OCI-M2 (cell line): Measurements from ENCODE around the gene TPSD1.
"Not testable (repeated sequence)": the region's sequence is repeated elsewhere in the genome, so short reads cannot be mapped to it uniquely, and the experiment has no call there.

Source experiments
- DNase-seq: peaks from one replicate; lab custom pipeline; 2025; ENCODE audit not compliant: unreplicated experiment; lab: John Stamatoyannopoulos, UW

Gene TPSD1

GRCh38 chr16:1255276-1256122 lies at the start of gene TPSD1:
Gene TPSD1 (plus strand): TSS chr16:1256069. CDS start chr16:1256281, 212 bp downstream.
- DNase-seq: not testable (repeated sequence)

DNA sequence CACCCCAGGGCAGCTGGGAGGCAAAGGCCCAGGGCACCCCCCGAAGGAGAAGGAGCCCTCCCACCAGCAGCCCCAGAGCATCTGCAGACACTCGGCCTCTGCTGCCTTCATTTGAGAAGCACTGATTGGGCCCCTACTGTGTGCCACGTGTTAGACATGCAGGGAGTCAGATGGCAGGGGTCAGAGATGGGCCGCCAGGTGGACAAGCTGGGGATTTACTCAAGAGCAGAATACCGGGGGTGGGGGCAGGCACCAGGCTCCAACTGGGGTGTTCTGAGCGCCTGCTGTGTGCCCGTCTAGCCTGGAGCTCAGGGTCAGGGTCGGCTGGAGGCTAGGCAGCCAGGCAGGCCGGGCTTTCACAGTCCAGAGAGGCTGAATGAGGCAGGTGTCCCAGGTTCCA lies 49.5 kb upstream of the TPSD1 start:
- DNase-seq: no peak

- DNase-seq: no peak
Measured at GRCh38 chr16:1206786-1207185, 49.1 kb upstream of the TPSD1 start.

DNA sequence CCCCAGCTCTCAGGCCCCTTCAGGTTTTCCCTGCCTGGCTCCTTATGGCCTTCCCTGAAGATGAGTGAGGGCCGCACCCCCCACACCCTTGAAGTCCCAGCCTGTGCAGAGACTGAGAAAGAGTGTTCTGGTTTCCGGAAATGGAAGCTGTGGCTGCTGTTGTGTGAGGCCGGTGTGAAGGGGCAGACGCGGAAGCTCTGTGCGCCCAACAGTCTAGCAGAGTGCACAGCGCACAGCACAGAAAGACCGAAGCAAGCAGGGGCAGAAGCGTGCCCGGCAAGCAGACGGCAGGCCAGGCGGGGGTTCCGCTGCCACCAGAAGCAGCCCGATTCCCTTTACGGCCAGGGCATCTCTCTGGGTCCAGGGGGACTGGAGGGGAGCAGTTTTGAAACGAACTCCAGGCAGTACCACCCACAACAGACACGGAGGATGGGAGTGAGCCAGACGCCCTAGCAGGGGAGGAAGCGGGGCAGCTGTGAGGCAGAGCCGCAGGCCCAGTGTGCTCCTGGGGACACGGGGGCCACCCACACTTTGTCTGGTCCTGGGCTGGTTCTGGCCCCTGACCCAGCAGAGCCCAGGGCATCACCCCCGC lies 47.5 kb upstream of the TPSD1 start:
- DNase-seq: no peak

GRCh38 chr16:1209081-1209480 lies 46.8 kb upstream of the TPSD1 start:
- DNase-seq: no peak

GRCh38 chr16:1210461-1210860 lies 45.4 kb upstream of the TPSD1 start:
- DNase-seq: no peak

DNA sequence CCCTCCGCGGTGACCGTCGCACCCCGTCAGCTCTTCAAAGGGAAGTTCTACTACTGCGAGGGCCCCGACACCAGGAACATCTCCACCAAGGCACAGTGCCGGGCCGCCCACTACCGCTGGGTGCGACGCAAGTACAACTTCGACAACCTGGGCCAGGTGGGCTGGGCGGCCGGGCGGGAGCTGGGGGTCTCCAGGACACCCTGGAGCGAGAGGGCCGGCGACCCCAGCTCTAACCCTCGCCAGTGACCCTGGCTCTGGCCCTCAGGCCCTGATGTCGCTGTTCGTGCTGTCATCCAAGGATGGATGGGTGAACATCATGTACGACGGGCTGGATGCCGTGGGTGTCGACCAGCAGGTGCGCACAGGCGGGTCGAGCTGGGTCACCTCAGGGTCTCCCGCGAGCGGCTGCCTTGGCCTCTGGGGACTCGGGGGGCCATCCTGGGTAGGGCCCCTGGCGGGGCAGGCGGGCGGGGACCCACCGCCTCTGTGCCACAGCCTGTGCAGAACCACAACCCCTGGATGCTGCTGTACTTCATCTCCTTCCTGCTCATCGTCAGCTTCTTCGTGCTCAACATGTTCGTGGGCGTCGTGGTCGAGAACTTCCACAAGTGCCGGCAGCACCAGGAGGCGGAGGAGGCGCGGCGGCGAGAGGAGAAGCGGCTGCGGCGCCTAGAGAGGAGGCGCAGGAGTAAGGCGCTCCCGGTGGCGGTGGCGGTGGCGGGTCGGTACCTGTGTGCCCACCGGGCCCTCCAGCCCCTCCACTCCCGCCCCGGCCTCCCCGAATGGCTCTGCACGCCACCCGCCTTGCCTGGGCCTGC lies 44.2 kb upstream of the TPSD1 start:
- no peak for DNase-seq

DNA sequence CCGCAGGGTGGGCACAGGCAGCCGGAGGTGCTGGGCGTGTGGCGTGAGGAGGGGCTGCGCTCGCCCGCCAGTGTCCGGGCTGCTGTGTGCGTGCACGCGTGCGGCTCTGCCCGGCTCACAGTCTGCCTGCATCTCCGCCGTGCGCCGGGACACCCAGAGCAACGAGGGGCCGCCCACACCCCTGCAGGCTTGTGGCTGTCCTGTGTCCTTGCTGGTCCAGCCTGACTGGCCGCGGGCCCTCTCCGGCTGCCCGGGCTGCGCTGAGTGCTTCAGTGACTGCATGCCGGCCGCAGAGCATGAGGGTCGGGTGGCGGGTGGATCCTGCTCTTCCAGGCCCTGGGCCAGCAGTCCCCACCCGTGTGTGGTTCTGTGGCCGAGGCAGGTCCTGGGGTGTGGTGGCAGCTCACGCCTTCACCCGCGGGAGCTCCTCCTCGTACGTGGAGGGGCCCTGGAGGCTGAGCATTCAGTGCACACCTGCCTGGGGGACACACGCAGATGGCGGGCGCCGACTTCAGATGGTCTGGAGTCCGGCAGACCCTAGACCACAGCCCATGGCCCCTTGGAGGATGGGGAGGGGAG lies 43.2 kb upstream of the TPSD1 start:
- DNase-seq: no peak

DNA sequence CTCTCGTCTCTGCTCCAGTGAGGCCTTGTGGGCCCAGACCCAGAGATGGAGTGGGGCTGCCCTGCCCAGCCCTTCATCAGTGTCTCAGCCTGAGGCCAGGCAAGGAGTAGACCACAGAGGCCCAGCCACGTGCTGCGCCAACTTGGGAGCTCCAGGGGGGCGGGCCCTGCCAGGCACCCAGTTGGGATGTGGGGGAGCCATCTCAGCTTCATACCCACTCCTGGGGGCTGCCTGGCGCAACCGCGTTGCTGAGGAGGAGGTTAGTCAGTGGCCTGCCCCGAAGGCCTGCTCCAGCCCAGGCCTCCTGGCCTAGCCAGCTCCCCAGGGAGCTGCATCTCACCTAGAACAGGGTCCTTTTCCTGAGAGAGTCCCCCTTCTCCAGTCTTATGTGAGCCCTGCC lies 42.6 kb upstream of the TPSD1 start:
- no peak for DNase-seq

DNA sequence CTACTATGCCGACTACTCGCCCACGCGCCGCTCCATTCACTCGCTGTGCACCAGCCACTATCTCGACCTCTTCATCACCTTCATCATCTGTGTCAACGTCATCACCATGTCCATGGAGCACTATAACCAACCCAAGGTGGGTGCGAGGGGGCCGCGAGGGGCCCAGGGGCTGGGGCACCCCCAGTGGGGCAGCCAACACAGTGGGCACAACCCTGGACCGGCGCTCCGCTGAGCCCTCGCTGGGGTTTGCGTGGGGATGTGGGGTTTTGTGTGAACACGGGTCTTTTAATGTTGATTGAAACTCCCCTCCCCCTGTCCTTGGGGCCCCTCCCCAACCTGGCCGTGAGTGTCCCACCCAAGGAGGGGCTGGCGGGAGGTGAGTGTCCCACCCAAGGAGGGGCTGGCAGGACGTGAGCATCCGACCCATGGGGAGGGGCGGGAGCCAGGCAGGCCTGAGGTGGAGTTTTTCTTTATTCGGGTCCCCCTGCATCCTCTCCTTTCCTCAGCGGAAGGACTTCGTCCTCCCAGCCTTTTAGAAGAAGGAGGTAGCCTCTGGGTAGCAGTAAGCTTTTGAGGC lies 42.0 kb upstream of the TPSD1 start:
- no peak for DNase-seq

DNA sequence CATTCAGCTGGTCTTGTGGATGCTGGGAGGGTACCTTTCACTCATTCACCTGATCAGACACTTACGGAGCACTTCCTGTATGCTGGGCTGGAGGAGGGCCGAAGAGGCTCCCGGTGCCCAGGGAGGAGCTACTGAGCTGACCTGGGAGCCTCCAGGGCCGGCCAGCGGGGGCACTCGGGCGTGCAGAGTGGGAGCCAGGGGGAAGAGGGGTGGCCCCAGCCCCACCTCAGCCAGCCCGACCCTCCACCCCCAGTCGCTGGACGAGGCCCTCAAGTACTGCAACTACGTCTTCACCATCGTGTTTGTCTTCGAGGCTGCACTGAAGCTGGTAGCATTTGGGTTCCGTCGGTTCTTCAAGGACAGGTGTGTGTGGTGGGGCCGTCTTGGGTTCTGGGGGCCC lies 41.1 kb upstream of the TPSD1 start:
- no peak for DNase-seq

DNA sequence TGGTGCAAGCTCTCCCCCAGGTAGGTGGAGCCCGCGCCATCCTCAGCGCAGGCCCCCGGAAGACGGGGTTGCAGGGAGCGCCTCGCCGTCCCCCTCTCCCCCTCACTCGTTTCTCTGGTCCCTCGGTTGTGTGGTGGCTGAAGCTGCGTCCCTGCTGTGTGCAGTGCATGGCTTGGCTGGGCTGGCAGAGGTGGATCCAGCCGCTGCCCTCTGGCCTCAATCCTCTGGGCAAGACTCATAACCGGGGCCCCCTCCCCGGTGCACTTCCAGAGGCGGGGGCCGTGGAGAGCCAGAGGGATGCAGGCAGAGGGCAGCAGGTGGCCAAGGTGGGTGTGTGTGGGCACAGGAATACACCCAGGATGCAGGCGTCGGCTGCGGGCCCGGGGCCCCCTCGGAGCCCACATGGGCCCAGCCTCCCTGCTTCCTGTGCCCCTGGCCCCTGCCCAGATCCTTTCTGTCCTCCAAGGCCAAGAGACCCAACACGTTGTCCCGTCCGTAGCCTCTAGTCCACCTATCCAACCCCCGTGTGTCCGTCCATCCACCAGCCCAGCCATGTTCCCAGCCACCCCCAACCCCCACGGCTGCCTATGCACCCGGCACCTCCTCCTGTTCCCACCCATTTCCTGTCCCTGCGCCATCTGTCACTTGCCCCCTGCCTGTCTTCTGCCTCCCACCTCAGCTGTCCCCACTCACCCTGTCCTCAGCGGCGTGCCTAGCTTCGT lies 40.1 kb upstream of the TPSD1 start:
- no peak for DNase-seq

GRCh38 chr16:1216296-1216619 lies 39.6 kb upstream of the TPSD1 start:
- DNase-seq: no peak

DNA sequence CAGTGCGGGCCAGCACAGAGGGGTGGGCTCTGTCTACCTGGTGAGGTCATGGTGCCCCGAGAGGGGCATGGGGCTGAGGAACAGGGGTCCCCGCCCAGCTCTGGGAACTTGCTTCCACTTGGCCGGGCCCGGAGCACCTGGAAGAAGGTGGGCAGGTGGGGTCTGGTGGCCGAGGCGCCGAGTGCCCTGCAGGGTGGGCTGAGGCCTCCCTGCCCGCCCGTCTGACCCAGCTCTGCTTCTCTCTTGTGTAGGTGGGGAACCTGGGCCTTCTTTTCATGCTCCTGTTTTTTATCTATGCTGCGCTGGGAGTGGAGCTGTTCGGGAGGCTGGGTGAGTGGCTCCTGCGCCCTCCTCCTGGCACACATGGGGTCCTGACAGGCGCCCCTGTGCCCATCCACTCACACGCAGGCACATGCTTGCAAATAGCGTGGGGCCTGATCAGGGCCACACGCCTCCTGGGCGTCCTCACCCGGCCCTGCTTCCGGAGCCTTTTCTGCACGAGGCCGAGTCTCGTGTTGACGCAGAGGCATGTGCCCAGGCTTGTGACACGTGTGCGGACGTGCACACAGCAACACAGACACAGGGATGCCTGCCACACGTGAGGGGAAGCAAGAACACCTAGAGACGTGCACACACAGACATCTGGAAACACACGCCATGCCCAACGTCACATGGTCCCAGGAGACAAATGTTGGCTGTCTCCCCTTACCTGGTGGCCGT lies 39.0 kb upstream of the TPSD1 start:
- no peak for DNase-seq

DNA sequence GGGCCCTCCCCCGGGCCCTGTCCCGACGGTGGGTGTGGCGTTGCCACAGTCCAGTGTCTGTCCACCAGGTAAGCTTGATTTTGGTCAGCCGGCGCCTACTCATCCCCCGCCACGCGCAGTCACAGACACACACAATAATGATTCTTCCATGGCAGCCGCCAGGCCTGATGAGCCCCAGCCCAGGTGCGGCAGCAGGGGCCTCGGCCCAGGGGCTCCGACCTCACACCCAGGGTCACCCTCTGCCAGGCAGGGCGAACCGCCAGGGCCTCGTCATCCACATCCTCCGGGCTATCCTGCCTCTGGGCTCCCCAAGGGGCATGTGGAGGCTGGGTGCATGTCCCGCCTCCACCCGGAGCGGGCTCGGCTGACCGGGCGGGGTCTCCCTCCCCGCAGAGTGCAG lies 38.3 kb upstream of the TPSD1 start:
- DNase-seq: no peak

- no peak for DNase-seq
Measured at GRCh38 chr16:1218061-1218929, 37.6 kb upstream of the TPSD1 start.

DNA sequence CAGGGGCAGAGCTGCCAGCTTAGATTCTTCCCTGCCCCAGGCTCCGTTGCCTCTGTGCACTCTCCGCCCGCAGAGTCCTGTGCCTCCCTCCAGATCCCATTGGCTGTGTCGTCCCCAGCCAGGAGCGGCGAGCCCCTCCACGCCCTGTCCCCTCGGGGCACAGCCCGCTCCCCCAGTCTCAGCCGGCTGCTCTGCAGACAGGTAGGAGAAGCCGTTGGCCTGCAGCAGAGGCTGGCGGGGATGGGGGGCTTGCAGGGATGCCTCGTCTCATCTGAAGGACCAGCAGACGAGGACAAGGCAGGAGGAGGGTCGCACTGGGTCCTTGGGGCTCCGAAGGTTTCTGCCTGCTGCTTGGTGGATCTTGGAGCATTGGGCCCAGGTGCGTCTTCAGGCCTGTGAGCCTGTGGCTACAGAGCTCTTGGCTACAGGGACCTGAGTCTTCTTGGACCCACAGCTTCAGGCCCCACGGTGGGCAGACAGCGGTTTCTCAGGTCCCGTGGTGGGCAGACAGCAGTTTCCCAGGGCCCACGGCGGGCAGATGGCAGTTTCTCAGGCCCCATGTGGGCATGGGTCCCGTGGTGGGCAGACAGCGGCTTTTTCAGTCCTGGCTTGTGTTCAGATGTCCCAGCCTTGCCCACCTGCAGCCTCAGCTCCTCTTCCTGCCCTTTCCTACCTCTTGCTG lies 36.8 kb upstream of the TPSD1 start:
- no peak for DNase-seq

GRCh38 chr16:1220098-1220728 lies 35.7 kb upstream of the TPSD1 start:
- no peak for DNase-seq
